Measurements from ENCODE around the gene ARL11.

Gene ARL11

DNA sequence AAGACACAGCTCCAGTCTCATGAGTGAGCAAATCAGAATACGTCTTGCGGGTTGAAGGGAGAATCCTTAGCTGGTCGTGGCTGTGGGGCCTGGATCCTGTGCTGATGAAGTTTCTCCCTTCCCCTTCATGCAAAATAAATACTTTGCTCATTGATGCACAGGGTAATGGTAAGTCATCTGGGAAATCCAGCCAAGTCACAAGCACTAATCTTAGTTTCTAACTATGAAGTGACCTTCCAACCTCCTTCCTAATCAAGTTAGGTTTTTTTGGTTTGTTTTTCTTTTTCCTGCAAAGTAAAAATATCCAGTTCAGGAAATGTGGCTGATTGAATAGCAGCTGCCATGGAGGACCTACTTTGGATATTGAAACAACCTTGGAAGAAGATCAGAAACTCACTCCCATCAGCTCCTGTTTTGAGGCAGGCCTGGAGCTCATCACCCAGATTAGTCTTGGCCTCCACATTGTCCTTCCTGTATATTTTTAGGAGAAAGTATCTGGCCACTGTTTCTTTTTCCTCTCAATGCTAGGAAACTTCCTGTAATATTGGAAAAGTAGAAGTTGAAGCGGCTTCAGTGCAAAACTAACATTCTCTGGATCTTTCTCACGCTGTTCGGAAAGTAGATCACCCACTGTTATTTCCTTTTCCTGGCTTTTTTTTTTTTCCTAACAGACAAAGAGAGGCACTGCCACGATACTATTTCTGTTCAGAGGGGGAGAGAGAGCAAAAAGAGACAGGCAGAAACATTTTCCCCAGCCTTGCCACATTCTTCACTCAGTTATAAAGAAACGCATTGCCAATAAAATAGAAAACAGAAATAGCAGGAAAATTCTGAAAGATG lies 12.3 kb upstream of the ARL11 start:
- DNase-seq (ENCODE audit: low read depth) = no peak

DNA sequence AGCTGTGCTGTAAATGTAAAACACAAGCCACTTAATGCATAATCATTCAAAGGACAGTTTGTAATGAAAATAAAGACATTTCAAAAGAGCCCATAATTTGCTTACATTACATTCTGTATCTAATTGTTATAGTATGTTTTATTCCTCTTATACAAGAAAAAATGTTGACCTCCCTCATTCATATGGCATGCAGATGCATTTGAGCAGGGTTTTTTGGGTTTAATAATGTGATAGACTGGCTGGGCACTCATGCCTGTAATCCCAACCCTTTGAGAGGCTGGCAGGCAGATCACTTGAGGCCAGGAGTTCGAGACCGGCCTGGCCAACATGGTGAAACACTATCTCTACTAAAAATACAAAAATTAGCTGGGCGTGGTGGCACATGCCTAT lies 11.6 kb upstream of the ARL11 start:
- DNase-seq (ENCODE audit: low read depth) = no peak

DNA sequence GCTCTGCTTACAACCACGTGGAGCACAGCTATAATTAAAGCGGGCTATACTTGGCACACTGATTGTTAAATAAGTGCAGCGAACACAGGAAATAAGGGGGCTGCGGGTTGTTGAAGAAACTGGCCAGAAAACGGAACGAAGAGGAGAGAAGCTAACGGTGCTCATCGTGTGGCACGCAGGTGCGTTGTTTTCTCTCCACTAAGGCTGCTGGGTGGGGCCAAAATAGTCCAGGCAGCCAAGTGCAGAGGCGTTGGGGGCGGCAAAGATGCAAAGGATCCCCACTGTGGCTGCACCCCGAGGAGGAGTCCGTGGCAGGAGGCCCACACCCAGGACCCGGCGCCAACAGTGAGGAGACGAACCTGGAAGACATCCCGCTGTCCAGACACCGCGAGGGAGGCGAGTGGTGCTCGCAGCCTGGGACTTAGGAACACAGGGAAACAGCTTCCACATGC lies 8.1 kb upstream of the ARL11 start:
- no peak for DNase-seq (ENCODE audit: low read depth)

DNA sequence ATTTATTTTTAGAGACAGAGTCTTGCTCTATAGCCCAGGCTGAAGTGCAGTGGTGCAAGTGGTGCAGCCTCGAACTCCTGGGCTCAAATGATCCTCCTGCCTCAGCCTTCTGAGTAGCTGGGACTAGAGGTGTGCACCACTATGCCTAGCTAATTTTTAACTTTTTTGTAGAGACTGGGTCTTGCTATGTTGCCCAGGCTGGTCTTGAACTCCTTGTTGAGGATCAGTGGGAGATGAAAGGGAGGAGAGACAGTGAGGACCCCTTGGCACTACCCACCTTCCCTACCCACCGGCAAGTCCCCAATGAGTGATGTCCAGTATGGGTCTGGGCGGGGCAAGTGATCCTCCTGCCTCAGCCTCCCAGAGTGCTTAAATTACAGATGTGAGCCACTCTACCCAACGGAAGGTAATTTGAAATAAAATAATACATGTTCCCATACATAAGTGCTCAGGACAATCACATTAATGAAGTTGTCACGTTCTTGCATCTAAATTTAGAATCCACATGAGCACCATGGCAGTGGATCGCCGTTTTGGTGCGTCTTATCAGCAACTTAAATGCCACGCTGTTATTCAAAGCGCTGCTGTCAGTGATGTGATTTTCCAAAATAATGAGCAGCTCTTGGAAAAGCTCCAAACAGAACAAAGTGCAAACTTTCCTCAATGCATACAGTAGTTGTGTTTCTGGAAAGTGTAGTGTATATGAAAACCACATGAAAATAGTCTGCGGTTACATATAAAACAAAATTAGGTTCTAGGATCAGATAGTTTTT lies 5.9 kb upstream of the ARL11 start:
- no peak for DNase-seq (ENCODE audit: low read depth)

DNA sequence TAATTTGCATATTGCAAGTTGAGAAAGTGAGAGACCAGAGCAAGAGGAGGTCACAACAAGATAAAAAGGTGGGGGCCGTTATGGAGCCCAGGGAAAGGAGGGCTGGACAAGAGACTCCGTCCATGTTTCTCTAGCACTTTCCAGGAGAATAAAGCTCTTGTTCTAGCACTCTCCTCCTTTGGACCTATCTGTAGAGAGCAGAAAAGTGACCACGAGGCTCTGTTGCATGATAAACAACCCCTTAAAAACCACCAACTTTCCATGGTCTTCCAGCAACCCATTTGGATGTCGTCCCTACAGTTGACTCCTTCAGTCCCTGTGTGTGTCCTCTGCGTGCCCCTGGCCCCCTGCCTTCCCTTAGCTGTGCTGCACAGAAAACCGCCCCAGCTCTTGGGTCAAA lies 4.1 kb upstream of the ARL11 start:
- DNase-seq (ENCODE audit: low read depth) = no peak

DNA sequence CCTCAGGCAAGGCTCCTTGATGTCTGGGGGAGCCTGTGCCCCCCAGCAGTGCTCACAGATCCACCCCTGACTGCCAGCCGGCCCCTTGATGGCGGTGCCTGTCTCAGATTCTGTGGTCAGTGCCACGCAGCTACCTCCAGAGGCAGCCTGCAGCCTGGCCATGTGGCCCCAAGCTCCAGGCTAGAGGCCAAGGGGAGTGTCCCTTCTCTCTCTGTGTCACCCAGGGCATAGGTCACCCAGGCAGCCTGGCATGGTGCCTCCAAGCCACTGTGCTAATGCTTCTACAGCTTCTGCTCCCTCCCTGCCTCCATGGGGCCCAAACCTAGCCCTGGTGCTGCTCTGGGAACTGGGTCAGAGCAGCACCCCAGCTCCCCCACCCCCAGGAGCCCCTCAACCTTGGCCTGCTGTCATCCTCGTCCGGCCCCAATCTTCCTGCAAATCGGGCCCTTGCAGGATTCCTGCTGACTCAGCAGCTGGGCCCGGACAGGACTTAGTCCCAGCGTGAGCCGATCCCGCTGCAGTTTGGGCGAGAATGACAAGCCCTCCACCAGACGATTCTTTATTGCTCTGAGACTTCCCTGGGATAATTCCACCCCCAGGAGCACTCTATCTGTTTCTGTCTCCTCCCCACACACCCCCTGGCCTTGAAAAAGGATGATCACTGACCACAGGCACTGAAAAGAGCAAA lies 2.8 kb upstream of the ARL11 start:
- DNase-seq (ENCODE audit: low read depth) = no peak

DNA sequence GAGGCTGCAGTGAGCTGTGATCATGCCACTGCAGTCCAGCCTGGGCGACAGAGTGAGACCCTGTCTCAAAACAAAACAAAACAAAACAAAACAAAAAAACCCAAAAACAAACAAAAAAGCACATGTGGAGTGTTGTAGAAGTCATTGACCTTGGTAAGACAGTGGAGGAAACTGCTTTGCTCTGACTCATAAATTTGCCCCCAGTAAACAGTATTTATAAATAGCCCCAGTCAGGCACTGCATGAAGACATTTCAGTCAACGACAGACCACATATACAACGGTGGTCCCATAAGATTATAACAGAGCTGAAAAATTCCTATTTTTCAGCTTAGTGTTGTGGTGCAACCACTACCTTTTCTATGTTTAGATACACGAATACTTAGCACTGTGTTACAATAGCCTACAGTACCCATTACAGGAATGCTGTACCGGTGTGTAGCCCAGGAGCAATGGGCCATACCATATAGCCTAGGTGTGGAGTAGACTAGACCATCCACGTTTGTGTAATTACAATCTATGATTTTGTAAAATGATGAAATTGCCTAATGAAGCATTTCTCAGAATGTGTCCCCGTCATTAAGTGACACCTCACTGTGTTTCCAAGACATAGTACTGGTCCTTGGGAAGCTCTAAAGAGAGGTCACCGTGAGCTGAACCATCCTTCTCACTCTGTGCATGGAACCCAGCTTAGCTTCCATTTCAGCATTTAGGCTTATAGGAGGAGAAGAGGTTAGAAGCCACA lies 1.1 kb downstream of the ARL11 start:
- DNase-seq (ENCODE audit: low read depth) = no peak

DNA sequence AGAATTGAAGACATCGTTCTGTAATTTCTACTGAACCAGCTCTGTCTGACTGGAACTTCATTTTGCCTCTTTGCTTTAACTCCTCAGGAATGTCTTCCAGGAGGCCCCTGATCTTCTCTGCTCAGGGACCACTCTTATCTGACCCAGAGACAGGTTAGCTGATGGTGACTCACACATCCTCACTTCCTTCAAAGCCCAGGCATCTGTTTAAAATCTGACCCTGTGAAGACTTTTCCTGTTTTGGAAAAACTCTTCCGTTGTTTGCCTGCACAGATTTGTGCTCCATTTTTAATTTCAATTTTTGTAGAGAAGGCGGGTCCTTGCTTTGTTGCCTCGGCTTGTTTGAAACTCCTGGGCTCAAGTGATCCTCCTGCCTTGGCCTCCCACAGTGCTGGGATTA lies 1.6 kb downstream of the ARL11 start:
- no peak for DNase-seq (ENCODE audit: low read depth)

DNA sequence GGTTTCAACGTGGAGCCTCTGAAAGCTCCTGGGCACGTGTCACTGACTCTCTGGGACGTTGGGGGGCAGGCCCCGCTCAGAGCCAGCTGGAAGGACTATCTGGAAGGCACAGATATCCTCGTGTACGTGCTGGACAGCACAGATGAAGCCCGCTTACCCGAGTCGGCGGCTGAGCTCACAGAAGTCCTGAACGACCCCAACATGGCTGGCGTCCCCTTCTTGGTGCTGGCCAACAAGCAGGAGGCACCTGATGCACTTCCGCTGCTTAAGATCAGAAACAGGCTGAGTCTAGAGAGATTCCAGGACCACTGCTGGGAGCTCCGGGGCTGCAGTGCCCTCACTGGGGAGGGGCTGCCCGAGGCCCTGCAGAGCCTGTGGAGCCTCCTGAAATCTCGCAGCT lies 2.3 kb downstream of the ARL11 start:
- no peak for DNase-seq (ENCODE audit: low read depth)

DNA sequence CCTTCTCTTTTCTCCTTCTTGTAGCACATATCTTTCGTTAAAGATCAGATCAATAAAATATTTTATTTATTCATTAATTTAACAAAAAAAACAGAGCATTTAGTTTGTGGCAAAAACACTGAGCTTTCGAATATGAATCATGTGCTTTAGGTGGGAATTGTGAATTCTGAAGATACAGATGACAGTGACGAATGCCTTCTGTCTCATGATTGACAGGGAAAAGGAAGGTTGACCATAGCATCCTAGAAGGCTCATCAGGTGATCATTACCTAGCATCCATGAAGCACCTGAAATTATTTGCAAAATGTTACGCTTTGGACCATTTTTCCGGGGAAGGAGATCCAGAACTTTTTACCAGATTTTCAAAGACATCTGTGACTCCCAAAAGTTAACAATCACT lies 3.8 kb downstream of the ARL11 start:
- no peak for DNase-seq (ENCODE audit: low read depth)

DNA sequence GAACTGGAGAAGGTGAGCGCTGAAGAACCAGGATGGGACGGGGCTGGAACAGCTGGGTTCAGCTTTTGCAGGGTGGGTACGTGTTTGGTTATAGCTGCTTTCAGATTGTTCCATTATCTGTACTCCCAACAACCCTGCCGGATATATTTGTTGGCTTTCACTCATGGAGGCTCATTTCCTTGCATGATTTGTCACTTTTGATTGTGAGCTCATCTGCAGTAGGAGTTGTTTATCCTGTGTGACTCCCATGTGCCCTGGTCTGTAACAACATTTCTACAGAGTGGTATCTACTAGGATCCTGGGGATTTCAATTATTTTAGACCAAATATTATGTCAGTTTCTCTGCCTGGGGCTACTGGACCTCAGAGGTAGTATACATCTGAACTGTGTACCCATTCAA lies 5.4 kb downstream of the ARL11 start:
- no peak for DNase-seq (ENCODE audit: low read depth)

DNA sequence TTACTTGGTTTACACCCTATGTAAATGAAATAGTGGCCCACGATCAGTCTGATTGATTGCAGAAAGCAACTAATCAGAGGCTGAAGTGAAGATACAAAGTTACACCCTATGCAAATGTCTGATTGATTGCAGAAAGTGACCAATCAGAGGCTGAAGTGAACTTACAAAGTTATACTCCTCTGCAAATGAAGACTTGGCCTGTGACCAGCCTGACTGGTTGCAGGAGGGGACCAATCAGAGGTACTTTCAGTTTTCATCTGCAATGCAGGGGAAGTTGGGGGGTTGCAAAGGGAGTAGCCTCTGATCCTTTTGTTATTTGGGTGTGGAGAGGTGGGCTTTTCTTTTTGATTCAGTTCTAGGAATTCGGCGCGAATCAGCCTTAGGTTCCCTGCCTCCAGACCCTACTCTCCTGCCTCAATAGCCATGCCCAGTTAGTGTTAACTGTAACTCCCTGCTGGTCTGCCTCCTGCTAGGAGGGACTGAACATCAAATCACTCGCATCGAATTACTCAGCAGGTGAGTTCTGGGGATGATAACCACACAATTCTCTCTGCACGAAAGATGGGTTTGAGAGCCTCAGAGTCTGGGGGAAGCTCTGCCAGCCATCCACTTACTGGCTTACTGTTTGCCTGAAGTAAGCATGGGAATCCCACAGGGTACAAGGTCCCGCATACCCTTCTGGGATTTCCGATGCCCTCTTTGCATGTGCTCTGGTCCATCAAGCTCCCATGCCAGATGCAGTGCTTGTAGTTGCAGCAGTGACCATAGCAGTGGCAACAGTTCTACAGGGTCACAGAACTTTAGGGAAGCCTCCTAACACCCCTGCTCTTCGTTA lies 7.5 kb downstream of the ARL11 start:
- no peak for DNase-seq (ENCODE audit: low read depth)

DNA sequence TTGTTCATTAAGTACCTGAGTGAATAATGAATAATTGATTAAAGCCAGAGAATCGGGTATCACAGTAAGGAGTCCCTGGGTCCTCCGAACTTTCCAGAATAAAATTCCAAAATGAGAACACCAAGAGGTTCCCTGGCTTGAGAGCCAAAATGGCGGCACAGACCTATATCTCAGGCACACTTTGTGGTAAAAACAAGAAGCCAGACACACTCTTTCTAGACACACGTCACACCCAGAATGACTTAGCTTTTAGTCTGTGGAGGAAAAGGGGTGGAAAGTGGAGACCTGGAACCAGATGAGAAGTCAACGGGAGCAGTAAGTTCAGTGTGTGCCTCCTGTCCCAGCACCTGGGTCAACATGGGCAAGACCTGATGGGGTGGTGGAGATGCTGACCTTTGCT lies 8.4 kb downstream of the ARL11 start:
- no peak for DNase-seq (ENCODE audit: low read depth)

DNA sequence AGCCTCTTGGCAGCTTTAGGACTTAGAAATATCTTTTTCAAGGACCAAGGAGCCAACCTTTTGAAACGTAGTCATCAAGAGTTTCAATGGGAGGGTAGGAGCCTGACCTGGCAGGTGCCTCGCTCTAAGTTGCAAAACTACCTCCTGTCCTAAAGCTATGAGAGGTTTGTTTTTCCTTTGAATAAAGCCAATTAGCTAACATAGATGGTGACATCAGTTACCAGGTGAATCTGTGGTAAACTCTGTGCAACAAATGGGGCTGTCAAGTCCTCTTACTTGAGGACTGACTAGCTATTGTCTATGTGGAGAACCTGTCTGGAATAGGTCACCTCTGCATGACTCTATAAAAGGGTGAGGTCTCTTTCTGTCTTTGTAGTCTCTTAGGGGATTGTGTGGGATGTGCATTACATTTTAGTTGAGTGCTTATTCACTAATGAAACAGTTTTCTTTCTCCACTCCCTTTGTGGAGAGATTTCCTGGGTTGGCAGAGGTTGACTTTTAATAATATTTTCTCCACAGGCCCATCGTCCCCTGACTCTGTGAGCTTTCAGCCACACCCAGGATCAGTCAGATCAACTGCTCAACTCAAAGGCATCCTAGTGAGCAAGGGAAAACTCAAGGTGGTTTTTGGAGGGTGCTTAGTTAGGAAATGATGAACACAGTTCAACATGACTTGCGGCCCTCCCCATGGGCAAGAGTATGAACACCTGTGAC lies 9.9 kb downstream of the ARL11 start:
- DNase-seq (ENCODE audit: low read depth) = no peak

DNA sequence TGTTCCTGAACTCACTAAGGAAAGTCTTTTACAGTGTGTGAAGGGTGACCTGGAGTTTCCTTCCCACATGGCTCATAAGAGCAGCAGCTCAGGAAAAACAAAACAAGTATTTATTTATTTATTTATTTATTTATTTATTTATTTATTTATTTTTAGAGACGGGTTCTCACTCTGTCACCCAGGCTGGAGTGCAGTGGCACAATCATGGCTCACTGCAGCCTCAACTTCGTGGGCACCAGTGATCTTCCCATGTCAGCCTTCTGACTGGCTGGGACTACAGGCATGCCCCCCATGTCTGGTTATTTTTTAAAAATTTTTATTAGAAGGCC lies 10.4 kb downstream of the ARL11 start:
- DNase-seq (ENCODE audit: low read depth) = no peak

DNA sequence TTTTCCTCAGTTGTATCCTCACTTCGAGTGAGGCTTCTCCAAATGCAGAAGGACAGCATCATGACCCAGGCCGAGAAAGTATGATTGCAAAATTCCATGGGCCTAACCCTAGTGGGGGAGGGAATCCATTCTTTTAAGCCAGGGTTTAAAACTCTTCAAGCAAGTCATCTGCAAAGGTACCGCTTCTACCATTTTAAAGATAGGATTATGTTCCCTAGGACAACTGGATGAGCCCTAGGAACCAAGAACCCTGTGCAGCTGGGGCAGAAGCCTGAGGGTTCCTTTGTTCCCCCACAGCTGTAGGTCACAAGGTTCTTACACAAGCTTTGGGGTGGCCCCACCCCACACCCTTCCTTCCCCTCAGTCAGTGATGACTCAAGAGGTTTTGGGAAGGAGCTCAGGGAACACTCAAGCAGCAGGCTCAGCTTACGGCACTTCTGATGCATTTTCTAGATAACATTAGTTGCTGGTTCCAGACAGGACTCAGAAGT lies 13.5 kb downstream of the ARL11 start:
- no peak for DNase-seq (ENCODE audit: low read depth)

DNA sequence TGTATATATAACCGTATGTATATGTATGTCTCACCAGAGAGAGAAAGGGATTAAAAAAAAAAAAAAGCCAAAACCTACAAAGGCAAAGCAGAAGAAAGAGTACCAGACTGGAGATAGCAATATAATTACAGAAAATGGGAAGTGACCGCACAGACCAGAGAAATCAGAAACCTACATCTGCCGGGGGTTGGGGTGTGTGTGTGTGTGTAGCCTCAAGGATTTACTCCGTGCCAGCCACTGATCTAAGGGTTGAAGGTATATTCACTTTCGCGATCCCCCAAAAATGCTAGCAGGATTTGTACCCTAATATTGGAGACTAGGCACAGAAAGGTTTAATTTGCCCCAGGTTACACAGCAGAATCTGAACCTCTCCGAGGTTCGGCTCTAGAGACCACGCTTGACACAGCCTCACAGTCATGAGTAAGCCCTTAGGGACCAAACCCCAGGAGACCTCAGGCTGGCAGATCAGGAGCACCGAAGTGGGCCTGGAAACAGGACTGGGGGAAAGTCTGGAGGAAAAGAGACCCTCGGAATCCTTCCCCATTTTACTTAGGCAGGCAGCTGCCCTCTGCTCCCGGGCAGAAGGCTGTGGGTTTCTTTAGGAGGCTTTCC lies 14.8 kb downstream of the ARL11 start:
- DNase-seq (ENCODE audit: low read depth) = no peak

DNA sequence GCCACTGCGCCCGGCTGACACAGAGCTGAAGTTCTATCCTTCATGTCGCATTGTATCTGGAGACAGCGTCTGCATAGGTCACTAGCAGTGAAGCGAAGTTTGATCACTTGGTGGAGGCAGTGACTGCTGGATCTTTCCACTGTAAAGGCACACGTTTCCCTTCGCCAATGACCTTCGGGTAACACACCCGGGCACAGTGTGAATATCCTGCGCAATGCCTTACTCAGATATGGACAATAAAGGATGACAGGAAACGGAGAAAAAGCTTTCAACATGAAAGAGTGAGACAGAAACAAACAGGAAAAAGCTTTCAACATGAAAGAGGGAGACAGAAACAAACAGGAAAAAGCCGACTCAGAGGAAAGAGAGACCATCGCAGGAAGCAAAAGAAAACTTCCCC lies 17.1 kb downstream of the ARL11 start:
- DNase-seq (ENCODE audit: low read depth) = no peak

DNA sequence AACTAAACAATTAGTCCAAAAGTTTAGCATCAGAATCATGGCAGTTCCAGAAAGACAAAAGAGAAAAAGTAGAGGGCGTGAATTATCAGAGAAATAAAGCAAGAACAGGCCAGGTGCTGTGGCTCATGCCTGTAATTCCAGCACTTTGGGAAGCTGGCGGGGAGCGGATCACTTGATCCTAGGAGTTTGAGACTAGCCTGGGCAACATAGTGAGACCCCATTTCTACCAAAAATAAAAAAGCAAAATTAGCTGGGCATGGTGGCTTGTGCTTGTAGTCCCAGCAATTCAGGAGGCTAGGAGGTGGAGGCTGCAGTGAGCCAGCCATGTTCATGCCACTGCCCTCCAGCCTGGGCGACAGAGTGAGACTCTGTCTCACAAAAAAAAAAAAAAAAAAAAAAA lies 18.4 kb downstream of the ARL11 start:
- no peak for DNase-seq (ENCODE audit: low read depth)
